Caco-2 (cell line): ENCODE results near the gene SANBR. TPM values are rescaled to one million over a fixed set of nuclear protein-coding genes. Genes with fewer than 3 reads are reported as not detected.
A peak's percentile ranks its signal among the peaks of the same experiment; 100 is the strongest.

Experiments
- BruUV-seq: library from RNA; stranded (reverse); fragments of 400-500 nt; replicated peaks from 2 replicates; lab custom pipeline; 2021; lab: Mats Ljungman, UMichigan
- CTCF ChIA-PET: fragments of 300-600 bp; sonication (Branson Sonifier 250); formaldehyde crosslinking; loops from one replicate; lab custom pipeline; 2022; ENCODE audit warnings: antibody characterized with exemption; lab: Charles Lee
- POLR2A ChIA-PET: fragments of 300-600 bp; sonication (Branson Sonifier 250); formaldehyde crosslinking; loops from one replicate; lab custom pipeline; 2022; ENCODE audit warnings: antibody characterized with exemption; lab: Charles Lee
- DNase-seq, 2 experiments: peaks; one replicate each; pipeline versions ENCODE4 v3.0.0 to v3.0.0-alpha.2; 2020 to 2022
- H3K27me3 ChIP-seq: replicated peaks from 2 replicates; pipeline ENCODE4 v1.6.0; 2011; ENCODE audit warnings: low read length; ENCODE audit not compliant: control insufficient read depth, insufficient read depth
- H3K36me3 ChIP-seq: 2 replicates; pipeline ENCODE4 v1.5.1; 2011; ENCODE audit warnings: low read length; ENCODE audit not compliant: control insufficient read depth, insufficient read depth
- H3K4me1 ChIP-seq: fragments of 250-450 bp; sonication (Bioruptor Pico); 2 replicates; pipeline ENCODE4 v1.5.1; 2020; ENCODE audit warnings: mild to moderate bottlenecking
- H3K4me3 ChIP-seq: 2 replicates; pipeline ENCODE4 v1.5.1; 2011; ENCODE audit warnings: low read depth, mild to moderate bottlenecking, control low read depth, low read length
- H3K9me3 ChIP-seq: fragments of 250-450 bp; sonication (Bioruptor Pico); 2 replicates; pipeline ENCODE4 v1.5.1; 2020; ENCODE audit warnings: mild to moderate bottlenecking, moderate library complexity
- H3K27ac Mint-ChIP-seq: one replicate; pipeline ENCODE4 v1.8.0; 2022; ENCODE audit warnings: mixed read lengths; ENCODE audit not compliant: unreplicated experiment
- H3K27me3 Mint-ChIP-seq: one replicate; pipeline ENCODE4 v1.8.0; 2022; ENCODE audit warnings: mixed read lengths; ENCODE audit not compliant: insufficient read depth, unreplicated experiment
- H3K36me3 Mint-ChIP-seq: one replicate; pipeline ENCODE4 v1.8.0; 2022; ENCODE audit warnings: mild to moderate bottlenecking, mixed read lengths; ENCODE audit not compliant: insufficient read depth, unreplicated experiment
- H3K4me1 Mint-ChIP-seq: one replicate; pipeline ENCODE4 v1.8.0; 2022; ENCODE audit warnings: low read depth, mixed read lengths; ENCODE audit not compliant: unreplicated experiment
- H3K4me3 Mint-ChIP-seq: one replicate; pipeline ENCODE4 v1.8.0; 2022; ENCODE audit warnings: mild to moderate bottlenecking, moderate library complexity, mixed read lengths; ENCODE audit not compliant: unreplicated experiment
- H3K9me3 Mint-ChIP-seq: one replicate; pipeline ENCODE4 v1.8.0; 2022; ENCODE audit warnings: mixed read lengths; ENCODE audit not compliant: unreplicated experiment
- CTCF ChIP-seq, 2 experiments: fragments of 200-600 bp in 1 of 2; IDR thresholded peaks; 1 replicate in 1 of 2; 2 replicates in 1 of 2; pipeline versions ENCODE4 v1.5.1 to v1.8.0; 2011 to 2022; ENCODE audit warnings: antibody characterized with exemption in 1 of 2, control low read depth in 1 of 2, inconsistent platforms in 1 of 2, low read depth in 1 of 2, low read length in 1 of 2, mild to moderate bottlenecking in 1 of 2, moderate library complexity in 1 of 2; ENCODE audit not compliant: insufficient read depth in 1 of 2, severe bottlenecking in 1 of 2, unreplicated experiment in 1 of 2
- intact Hi-C: fragments of 100-400 bp; cut with micrococcal nuclease; formaldehyde crosslinking; loops from one replicate; pipeline ENCODE4 v1.10.0; 2022; ENCODE audit not compliant: unreplicated experiment
- total RNA-seq: library from RNA; stranded (reverse); gene quantifications from 2 replicates; pipeline ENCODE4 v1.2.3, GENCODE V29; 2022

The SANBR gene
- total RNA-seq, 1 experiment from 2014 or later, result 14.3 TPM

GRCh38 chr2:61089797-61090196 lies 24.1 kb downstream of the SANBR start:
- intact Hi-C loops, result no loop called here
- Histone ChIP-seq H3K4me1 (no peaks in the 10 kb centered on the region; the same call in 1 of the 2 replicates), H3K27me3 (no peaks in the 10 kb centered on the region), H3K36me3 (no peaks in the 10 kb centered on the region), H3K4me3 (no peak overlapping the region), H3K9me3 (peaks cover 4% of the 10 kb centered on the region; the same call in 1 of the 2 replicates)
- ChIA-PET CTCF (interaction anchor here (0.6 kb wide), 1 partner anchor 28 kb away, joined by 4 read pairs; no protein-coding TSS in a partner anchor), POLR2A (no interaction called here)
- BruUV-seq, result no TSS peak
- H3K36me3 Mint-ChIP-seq, result peaks cover 20% of the 10 kb centered on the region
- no peak for DNase-seq
- H3K9me3 Mint-ChIP-seq, result peaks cover 7% of the 10 kb centered on the region
- H3K27ac Mint-ChIP-seq, result no peak overlapping the region
- TF ChIP-seq CTCF (IDR thresholded peaks at IDR 0.05; ENCODE audit: insufficient read depth in 1 of 2, low read depth in 1 of 2, low read length in 1 of 2, severe bottlenecking in 1 of 2, unreplicated experiment in 1 of 2), result no peak
- no peak overlapping the region for H3K4me3 Mint-ChIP-seq
- H3K27me3 Mint-ChIP-seq, result no peaks in the 10 kb centered on the region
- peaks cover 6% of the 10 kb centered on the region for H3K4me1 Mint-ChIP-seq

- H3K27me3 Mint-ChIP-seq, result no peaks in the 10 kb centered on the region
These were observed 24.8 kb downstream of the SANBR start for GRCh38 chr2:61090386-61090921.

GRCh38 chr2:61091485-61091884 lies 25.8 kb downstream of the SANBR start:
- Histone ChIP-seq H3K4me1 (no peaks in the 10 kb centered on the region; the same call in 1 of the 2 replicates), H3K4me3 (no peak overlapping the region), H3K36me3 (no peaks in the 10 kb centered on the region), H3K27me3 (no peaks in the 10 kb centered on the region), H3K9me3 (no peaks in the 10 kb centered on the region)
- ChIA-PET CTCF (no interaction called here), POLR2A (no interaction called here)
- no peak for DNase-seq
- Mint-ChIP-seq H3K27ac (no peak overlapping the region), H3K4me1 (peaks cover 6% of the 10 kb centered on the region), H3K9me3 (no peaks in the 10 kb centered on the region), H3K36me3 (peaks cover 11% of the 10 kb centered on the region), H3K27me3 (no peaks in the 10 kb centered on the region), H3K4me3 (no peak overlapping the region)
- TF ChIP-seq CTCF (IDR thresholded peaks at IDR 0.05; ENCODE audit: insufficient read depth in 1 of 2, low read depth in 1 of 2, low read length in 1 of 2, severe bottlenecking in 1 of 2, unreplicated experiment in 1 of 2), result no peak
- intact Hi-C loops, result no loop called here
- no TSS peak for BruUV-seq

More at GRCh38 chr2:61090386-61090921, 24.8 kb downstream of the SANBR start:
- H3K9me3 Mint-ChIP-seq, result peaks cover under 1% of the 10 kb centered on the region
- H3K27ac Mint-ChIP-seq, result peak overlapping the region; percentile 66
- H3K4me1 Mint-ChIP-seq, result peaks cover 6% of the 10 kb centered on the region
- ChIA-PET POLR2A (no interaction called here), CTCF (interaction anchor here (0.6 kb wide), 1 partner anchor 29 kb away, joined by 4 read pairs; no protein-coding TSS in a partner anchor)
- no peak for TF ChIP-seq CTCF (IDR thresholded peaks at IDR 0.05; ENCODE audit: insufficient read depth in 1 of 2, low read depth in 1 of 2, low read length in 1 of 2, severe bottlenecking in 1 of 2, unreplicated experiment in 1 of 2)
- peaks cover 15% of the 10 kb centered on the region for H3K36me3 Mint-ChIP-seq
- intact Hi-C loops, result no loop called here
- no peaks in the 10 kb centered on the region for H3K36me3 ChIP-seq
- H3K9me3 ChIP-seq, result peaks cover 4% of the 10 kb centered on the region; the same call in 1 of the 2 replicates
- no TSS peak for BruUV-seq
- H3K27me3 ChIP-seq, result no peaks in the 10 kb centered on the region
- DNase-seq, result peak; percentile 58 to 60
- no peak overlapping the region for H3K4me3 Mint-ChIP-seq
- no peaks in the 10 kb centered on the region; the same call in 1 of the 2 replicates for H3K4me1 ChIP-seq
- no peak overlapping the region for H3K4me3 ChIP-seq
